ENCODE data around the gene HSP90B1. TPM values are rescaled to one million over a fixed set of nuclear protein-coding genes. Genes with fewer than 3 reads are reported as not detected.
A peak's percentile ranks its signal among the peaks of the same experiment; 100 is the strongest.

The HSP90B1 gene
- total and polyA plus RNA-seq, 2 of the 13 experiments (the other 11 are each of a cell fraction or from before 2014, with no cell fraction given), result 800 to 954 TPM

- Histone ChIP-seq H3K9me3 (ENCODE audit: low read length) (no peaks in the 10 kb centered on the region), H3K79me2 (ENCODE audit: insufficient read depth, low read length) (no peaks in the 10 kb centered on the region), H3K4me2 (ENCODE audit: low read depth, low read length) (no peak overlapping the region), H3K4me3 (replicated peaks in 1 of 3; ENCODE audit: insufficient read depth in 1 of 3, low read depth in 2 of 3, low read length in 3 of 3) (no peak overlapping the region), H3K36me3 (replicated peaks in 1 of 2; ENCODE audit: control insufficient read depth in 1 of 2, insufficient read depth in 2 of 2, low read length in 2 of 2) (no peaks in the 10 kb centered on the region), H3K27ac (ENCODE audit: extremely low read length, insufficient read depth, low read length) (no peak overlapping the region), H3K9ac (ENCODE audit: insufficient read depth, low read depth, low read length) (no peak overlapping the region), H3K4me1 (ENCODE audit: insufficient read depth, low read length) (peaks cover 37% of the 10 kb centered on the region), H4K20me1 (ENCODE audit: insufficient read depth, low read length) (no peaks in the 10 kb centered on the region), H3K27me3 (ENCODE audit: control insufficient read depth in 1 of 2, insufficient read depth in 2 of 2, low read length in 2 of 2) (peaks cover 0 to 4% of the 10 kb centered on the region in 2 experiments; a peak in 1 of 5 replicates), H2AFZ (ENCODE audit: low read length) (no peak overlapping the region)
- ATAC-seq (no peak), FAIRE-seq (no peak), DNase-seq (ENCODE audit: low spot score) (no peak)
- BruUV-seq (replicated peaks), result no TSS peak
- TF ChIP-seq, protein P1, sequence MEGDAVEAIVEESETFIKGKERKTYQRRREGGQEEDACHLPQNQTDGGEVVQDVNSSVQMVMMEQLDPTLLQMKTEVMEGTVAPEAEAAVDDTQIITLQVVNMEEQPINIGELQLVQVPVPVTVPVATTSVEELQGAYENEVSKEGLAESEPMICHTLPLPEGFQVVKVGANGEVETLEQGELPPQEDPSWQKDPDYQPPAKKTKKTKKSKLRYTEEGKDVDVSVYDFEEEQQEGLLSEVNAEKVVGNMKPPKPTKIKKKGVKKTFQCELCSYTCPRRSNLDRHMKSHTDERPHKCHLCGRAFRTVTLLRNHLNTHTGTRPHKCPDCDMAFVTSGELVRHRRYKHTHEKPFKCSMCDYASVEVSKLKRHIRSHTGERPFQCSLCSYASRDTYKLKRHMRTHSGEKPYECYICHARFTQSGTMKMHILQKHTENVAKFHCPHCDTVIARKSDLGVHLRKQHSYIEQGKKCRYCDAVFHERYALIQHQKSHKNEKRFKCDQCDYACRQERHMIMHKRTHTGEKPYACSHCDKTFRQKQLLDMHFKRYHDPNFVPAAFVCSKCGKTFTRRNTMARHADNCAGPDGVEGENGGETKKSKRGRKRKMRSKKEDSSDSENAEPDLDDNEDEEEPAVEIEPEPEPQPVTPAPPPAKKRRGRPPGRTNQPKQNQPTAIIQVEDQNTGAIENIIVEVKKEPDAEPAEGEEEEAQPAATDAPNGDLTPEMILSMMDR (CRISPR knock-in tag; IDR thresholded peaks at IDR 0.05), result peak; percentile 49
- TF ChIP-seq DPF2 (CRISPR knock-in tag; IDR thresholded peaks at IDR 0.05; ENCODE audit: borderline replicate concordance, low read depth), result no peak
- peak; percentile 64 for TF ChIP-seq STAG1 (CRISPR knock-in tag; IDR thresholded peaks at IDR 0.05)
- TF ChIP-seq TARDBP (CRISPR knock-in tag; IDR thresholded peaks at IDR 0.05), result no peak
- no peak for TF ChIP-seq PAXIP1 (CRISPR knock-in tag; conservative IDR thresholded peaks at IDR 0.05)
- no peak for TF ChIP-seq ZNF276 (CRISPR knock-in tag; IDR thresholded peaks at IDR 0.05; ENCODE audit: low read depth)
- no peak for TF ChIP-seq ZNF329 (CRISPR knock-in tag; IDR thresholded peaks at IDR 0.05; ENCODE audit: low read depth)
- TF ChIP-seq SMC3 (IDR thresholded peaks at IDR 0.05; ENCODE audit: low read length), result peak; percentile 3; the same call in 1 of the 2 replicates
- TF ChIP-seq REPIN1 (CRISPR knock-in tag; IDR thresholded peaks at IDR 0.05; ENCODE audit: borderline replicate concordance, low read depth), result no peak
- TF ChIP-seq TBP (CRISPR knock-in tag; IDR thresholded peaks at IDR 0.05), result no peak
- TF ChIP-seq ZFP36 (IDR thresholded peaks at IDR 0.05; ENCODE audit: borderline replicate concordance, low read depth, low read length, partially characterized antibody), result no peak
- WGBS (ENCODE audit: low lambda C conversion rate), result 16% methylated on average over 4 of the region's 4 CpGs
- POLR2A ChIA-PET, result no interaction called here
- CTCF ChIA-PET (ENCODE audit: low intra/inter-chr PET ratio, low total read pairs), result interaction anchor here (1.3 kb wide), 1 partner anchor 225 kb away, joined by 6 read pairs; no protein-coding TSS in a partner anchor
- in situ Hi-C loops (cut with HindIII; ENCODE audit: extremely low pct_ligation_motif_present, low pct_unique_long_range_greater_than_20kb) (loop anchor here (5.0 kb wide), 1 partner anchor 223 kb away; no protein-coding TSS in a partner anchor), intact Hi-C loops (cut with micrococcal nuclease; ENCODE audit: unreplicated experiment) (loop anchor here (1.0 kb wide), 1 partner anchor 225 kb away; no protein-coding TSS in a partner anchor)
Measured at GRCh38 chr12:103884316-103884715, 45.9 kb upstream of the HSP90B1 start.
